ENCODE data around the gene POLR3K.

DNA sequence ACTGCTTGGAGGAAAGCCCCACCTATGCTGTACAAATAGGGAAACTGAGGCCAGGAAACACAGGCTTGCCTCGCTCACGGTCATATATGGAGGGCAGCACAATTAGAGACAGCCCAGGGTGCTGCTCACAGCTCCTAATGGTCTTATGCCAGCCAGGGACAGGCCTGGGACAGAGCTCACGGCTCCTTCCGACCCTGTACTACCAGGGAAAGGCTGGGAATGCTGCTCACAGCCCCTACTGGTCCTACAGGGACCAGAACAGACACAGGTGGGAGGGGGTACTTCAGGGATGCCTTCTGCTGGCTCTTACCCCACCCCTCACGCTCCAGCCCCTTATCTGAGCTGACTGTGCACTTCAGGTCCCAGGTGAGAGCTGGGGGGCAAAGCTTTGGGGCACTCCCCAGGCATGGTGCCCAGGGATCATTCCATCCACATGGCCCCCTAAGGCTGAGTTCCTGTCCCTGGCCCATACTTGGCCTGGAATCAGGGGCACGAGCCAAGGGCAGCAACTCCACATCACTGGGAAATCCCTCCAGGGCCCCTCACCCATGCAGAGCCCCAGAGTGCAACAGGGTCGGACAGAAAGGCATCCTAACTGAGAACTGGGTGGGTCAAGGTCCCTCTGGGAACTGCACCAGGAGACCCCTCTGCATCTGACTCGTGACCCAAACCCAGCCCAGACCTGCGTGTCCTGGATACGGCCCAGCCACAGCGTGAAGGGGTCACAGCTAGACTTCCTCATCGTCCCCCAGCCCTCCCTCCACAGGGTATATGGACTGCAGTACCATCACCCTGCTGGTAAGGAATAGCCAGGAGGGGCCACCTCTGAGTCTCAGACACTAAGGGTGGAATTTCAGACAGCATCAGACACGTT lies 13.1 kb upstream of the POLR3K start:
- TF ChIP-seq POLR2A (IDR thresholded peaks at IDR 0.05; ENCODE audit: low read length) (no peak), GATA1 (IDR thresholded peaks at IDR 0.05; ENCODE audit: low read depth, low read length) (no peak)
